Measurements from ENCODE around the gene SEMA3G. TPM values are rescaled to one million over a fixed set of nuclear protein-coding genes. Genes with fewer than 3 reads are reported as not detected.

The SEMA3G gene
- total RNA-seq, 6 experiments from 2014 or later, result 0.60 to 2.8 (median 0.80) TPM

DNA sequence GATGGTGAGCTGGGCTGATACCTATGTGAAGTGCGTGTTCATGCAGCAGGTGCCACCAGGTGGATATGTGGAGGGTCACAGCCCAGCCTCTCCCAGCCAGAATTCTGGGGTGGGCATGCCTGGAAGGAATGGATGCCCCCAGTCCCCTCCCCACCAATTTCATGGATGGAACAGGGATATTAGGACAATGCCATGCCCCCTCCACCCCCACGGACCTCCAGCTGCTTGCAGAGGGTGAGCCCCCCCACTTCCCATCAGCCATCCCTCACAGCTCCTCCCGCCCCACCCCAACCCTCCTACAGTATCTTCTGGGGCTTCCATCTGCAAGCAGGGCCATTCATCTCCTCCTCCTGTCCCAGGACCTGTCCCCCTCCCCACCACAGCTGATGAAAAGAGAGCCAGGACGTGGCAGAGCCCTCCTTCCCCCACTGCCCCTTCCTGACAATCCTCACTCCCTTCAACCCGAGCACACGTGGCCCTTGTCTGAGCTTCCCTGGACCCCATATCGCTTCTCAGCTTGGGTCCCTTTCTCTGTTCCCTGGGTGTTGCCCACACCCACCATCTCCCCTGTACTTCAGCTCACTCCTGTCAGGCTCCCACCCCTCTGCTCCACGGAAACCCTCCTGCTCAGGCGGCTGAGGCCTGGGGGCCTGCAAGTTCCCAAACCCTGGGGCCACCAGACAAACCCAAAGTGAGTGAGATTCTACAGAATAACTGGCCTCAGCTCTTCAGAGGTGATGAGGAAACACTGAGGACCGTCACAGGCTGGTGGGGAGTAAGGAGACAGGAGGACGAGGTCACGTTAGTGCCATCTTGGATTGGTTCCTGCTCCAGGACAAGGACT, 2.8 kb upstream of the SEMA3G start:
- no peak for ATAC-seq
- Histone ChIP-seq H3K36me3 (no peaks in the 10 kb centered on the region), H3K9me3 (no peaks in the 10 kb centered on the region), H3K27ac (no peak overlapping the region), H3K27me3 (no peaks in the 10 kb centered on the region), H3K4me3 (no peak overlapping the region), H3K4me1 (peaks cover 0 to 6% (median 2%) of the 10 kb centered on the region in 4 donors)
- TF ChIP-seq, protein P1, sequence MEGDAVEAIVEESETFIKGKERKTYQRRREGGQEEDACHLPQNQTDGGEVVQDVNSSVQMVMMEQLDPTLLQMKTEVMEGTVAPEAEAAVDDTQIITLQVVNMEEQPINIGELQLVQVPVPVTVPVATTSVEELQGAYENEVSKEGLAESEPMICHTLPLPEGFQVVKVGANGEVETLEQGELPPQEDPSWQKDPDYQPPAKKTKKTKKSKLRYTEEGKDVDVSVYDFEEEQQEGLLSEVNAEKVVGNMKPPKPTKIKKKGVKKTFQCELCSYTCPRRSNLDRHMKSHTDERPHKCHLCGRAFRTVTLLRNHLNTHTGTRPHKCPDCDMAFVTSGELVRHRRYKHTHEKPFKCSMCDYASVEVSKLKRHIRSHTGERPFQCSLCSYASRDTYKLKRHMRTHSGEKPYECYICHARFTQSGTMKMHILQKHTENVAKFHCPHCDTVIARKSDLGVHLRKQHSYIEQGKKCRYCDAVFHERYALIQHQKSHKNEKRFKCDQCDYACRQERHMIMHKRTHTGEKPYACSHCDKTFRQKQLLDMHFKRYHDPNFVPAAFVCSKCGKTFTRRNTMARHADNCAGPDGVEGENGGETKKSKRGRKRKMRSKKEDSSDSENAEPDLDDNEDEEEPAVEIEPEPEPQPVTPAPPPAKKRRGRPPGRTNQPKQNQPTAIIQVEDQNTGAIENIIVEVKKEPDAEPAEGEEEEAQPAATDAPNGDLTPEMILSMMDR (IDR thresholded peaks at IDR 0.05), result no peak
- TF ChIP-seq POLR2A (IDR thresholded peaks at IDR 0.05), result no peak
- peak in 1 of 3 donors; percentile 47 for DNase-seq
- 68% methylated on average over 12 of the region's 12 CpGs for WGBS (ENCODE audit: insufficient coverage, low coverage, low lambda C conversion rate, missing lambda C conversion rate)
- intact Hi-C loops (cut with DNase I), result no loop called here

DNA sequence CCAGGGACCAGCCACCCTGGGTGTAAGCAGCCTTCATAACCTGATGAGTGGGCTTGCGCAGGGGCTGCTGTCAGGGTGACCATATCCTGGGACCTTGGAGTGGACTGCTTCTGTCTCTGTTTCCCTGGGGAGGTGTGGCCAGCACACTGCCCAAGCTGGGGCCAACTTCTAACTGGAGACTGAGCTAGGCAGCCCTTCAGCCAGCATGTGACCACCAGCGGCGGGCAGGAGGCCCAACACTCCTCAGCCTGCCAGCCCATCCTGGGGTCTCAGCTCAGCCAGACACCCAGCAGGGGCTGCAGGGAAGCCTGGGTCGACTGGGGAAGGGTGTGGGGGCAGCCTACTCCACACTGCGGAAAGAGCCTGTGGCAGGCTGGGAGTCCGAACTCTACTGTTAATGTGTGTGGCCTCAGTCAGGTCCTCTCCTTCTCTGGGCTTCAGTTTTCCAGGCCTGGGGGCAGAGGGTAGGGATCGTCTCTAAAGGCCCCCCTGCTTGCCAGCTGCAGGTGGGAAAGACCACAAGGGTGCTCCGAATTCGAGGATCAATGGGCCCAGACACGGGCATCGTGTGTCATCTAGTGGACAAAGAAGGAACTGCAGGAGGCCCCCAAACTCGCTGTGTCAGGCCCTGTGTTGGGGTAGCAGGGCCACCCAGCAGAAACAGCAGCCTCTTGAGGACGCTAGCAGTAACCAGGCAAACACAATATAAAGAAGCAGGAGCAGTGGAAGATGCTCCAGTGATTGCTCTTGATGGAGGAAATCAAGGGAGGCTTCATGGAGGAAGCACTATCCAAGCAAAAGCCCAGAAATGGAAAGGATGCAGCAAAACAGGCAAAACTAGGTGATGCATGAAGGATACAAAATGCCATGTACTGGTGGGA, 2.0 kb upstream of the SEMA3G start:
- no peaks in the 10 kb centered on the region for H3K9me3 ChIP-seq
- TF ChIP-seq, protein P1 (IDR thresholded peaks at IDR 0.05), result peak; percentile 98 to 99 (median 98)
- no peak for TF ChIP-seq POLR2A (IDR thresholded peaks at IDR 0.05)
- H3K4me1 ChIP-seq, result peaks cover 0 to 6% (median 2%) of the 10 kb centered on the region in 4 donors
- peak; percentile 39 to 68 (median 63) for ATAC-seq
- intact Hi-C loops (cut with DNase I), result no loop called here
- H3K4me3 ChIP-seq, result no peak overlapping the region
- no peaks in the 10 kb centered on the region for H3K36me3 ChIP-seq
- no peak overlapping the region for H3K27ac ChIP-seq
- H3K27me3 ChIP-seq, result no peaks in the 10 kb centered on the region
- WGBS (ENCODE audit: insufficient coverage, low coverage, low lambda C conversion rate, missing lambda C conversion rate), result 0% methylated on average over 4 of the region's 13 CpGs
- DNase-seq, result peak in 1 of 3 donors; percentile 57

DNA sequence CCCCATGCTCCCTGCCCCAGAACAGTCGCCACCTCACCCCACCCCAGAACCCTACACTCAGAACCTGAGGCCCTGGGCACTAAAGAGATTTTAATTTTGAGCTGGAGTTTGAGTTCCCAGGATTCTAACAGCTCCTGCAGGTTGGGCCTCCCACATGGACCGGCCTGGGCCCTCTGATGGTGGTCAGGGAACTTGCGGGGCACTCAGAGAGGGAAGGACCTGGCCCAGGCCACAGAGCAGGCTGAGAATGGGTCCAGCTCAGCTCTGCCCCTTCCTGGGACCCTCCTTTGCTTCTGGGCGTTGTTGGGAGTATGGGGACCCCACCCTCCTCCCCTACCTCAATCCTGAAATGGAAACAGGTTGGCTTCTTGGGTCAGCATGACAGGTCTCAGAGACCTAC, 1.1 kb upstream of the SEMA3G start:
- H3K9me3 ChIP-seq, result no peaks in the 10 kb centered on the region
- intact Hi-C loops (cut with DNase I), result no loop called here
- DNase-seq (no peak), ATAC-seq (no peak)
- H3K4me1 ChIP-seq, result peaks cover 0 to 6% (median 2%) of the 10 kb centered on the region in 4 donors
- TF ChIP-seq POLR2A (IDR thresholded peaks at IDR 0.05), result no peak
- TF ChIP-seq, protein P1 (IDR thresholded peaks at IDR 0.05), result no peak
- H3K27ac ChIP-seq, result no peak overlapping the region
- no peaks in the 10 kb centered on the region for H3K36me3 ChIP-seq
- H3K27me3 ChIP-seq, result no peaks in the 10 kb centered on the region
- no peak overlapping the region for H3K4me3 ChIP-seq
- 100% methylated on average over 1 of the region's 4 CpGs for WGBS (ENCODE audit: insufficient coverage, low coverage, low lambda C conversion rate, missing lambda C conversion rate)

DNA sequence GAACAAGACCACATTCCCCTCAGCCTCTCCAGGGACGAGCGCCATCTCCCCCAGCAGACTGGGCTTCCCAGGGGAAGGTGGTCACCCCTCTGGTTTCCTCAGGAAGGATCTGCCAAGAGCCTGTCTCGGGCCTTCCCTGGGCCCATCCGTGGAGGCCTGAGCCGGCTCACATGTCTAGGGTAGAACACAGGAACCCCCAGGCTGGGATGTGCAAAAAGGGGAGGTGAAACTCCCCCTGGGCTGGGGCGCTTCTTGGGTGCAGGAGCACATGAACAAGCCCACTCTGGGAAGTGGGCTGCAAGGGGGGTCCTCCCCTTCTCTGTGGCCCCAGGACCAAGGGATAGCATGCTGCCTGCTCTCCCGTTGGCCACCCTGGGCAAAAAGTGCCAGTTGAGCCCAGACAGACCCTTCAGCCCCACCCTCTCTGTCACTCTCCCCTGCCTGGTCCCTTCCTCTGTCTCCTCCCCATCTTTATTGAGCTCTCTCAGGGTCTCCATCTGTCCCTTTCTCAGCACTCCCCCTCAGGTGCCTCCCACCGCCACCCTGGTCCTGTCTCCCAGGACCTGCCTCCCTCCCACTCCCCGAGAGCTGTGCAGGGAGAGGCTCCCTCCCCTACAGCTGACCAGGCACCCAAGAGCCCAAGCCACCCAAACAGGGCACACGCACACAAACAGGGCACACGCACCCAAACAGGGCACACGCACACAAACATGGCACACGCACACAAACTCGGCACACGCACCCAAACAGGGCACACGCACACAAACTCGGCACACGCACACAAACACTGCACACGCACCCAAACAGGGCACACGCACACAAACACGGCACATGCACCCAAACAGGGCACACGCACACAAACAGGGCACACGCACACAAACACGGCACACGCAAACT, 864 bp downstream of the SEMA3G start:
- no peak for ATAC-seq
- TF ChIP-seq POLR2A (IDR thresholded peaks at IDR 0.05), result no peak
- TF ChIP-seq, protein P1 (IDR thresholded peaks at IDR 0.05), result no peak
- intact Hi-C loops (cut with DNase I), result no loop called here
- no peak for DNase-seq
- 70% methylated on average over 3 of the region's 25 CpGs for WGBS (ENCODE audit: insufficient coverage, low coverage, low lambda C conversion rate, missing lambda C conversion rate)
- H3K27me3 ChIP-seq, result no peaks in the 10 kb centered on the region
- H3K36me3 ChIP-seq, result no peaks in the 10 kb centered on the region
- H3K9me3 ChIP-seq, result no peaks in the 10 kb centered on the region
- H3K27ac ChIP-seq, result no peak overlapping the region
- peaks cover 0 to 6% (median 2%) of the 10 kb centered on the region in 4 donors for H3K4me1 ChIP-seq
- no peak overlapping the region for H3K4me3 ChIP-seq

Data from right lobe of liver (tissue), 6 donors.